Measurements from ENCODE around the gene ZNF808. TPM values are rescaled to one million over a fixed set of nuclear protein-coding genes. Genes with fewer than 3 reads are reported as not detected.
A peak's percentile ranks its signal among the peaks of the same experiment; 100 is the strongest.
"Not testable (repeated sequence)": the region's sequence is repeated elsewhere in the genome, so short reads cannot be mapped to it uniquely, and the experiment has no call there.

ZNF808 gene
- total and polyA plus RNA-seq, 7 donors: 1.8 to 26.6 (median 13.0) TPM

GRCh38 chr19:52492994-52493470, 34.4 kb upstream of the ZNF808 start:
- 18 to 49% methylated on average over 28 of the region's 28 CpGs for WGBS, 2 donors
- Histone ChIP-seq H3K9me3 (peaks cover 9 to 33% (median 24%) of the 10 kb centered on the region in 4 donors), H3K4me1 (no peaks in the 10 kb centered on the region), H3K27me3 (no peaks in the 10 kb centered on the region), H3K27ac (peak overlapping the region in 1 of 4 donors; percentile 27), H3K4me3 (peak overlapping the region in 3 of 4 donors; percentile 18 to 30 (median 27)), H3K36me3 (peaks cover 0 to 8% (median 0%) of the 10 kb centered on the region in 4 donors)
- intact Hi-C loops (cut with DNase I): no loop called here
- no peak for TF ChIP-seq EP300 (IDR thresholded peaks at IDR 0.05)
- DNase-seq: no peak

- 80 to 82% methylated on average over 3 of the region's 3 CpGs for WGBS, 2 donors
- intact Hi-C loops (cut with DNase I): no loop called here
- TF ChIP-seq POLR2AphosphoS5 (IDR thresholded peaks at IDR 0.05) (no peak), POLR2A (IDR thresholded peaks at IDR 0.05) (no peak), CTCF (IDR thresholded peaks at IDR 0.05) (no peak), EP300 (IDR thresholded peaks at IDR 0.05) (no peak)
- H3K4me1 ChIP-seq: no peaks in the 10 kb centered on the region
- DNase-seq: no peak
- H3K4me3 ChIP-seq: no peak overlapping the region
- H3K36me3 ChIP-seq: peaks cover 0 to 8% (median 0%) of the 10 kb centered on the region in 4 donors
- H3K27me3 ChIP-seq: no peaks in the 10 kb centered on the region
- H3K27ac ChIP-seq: no peak overlapping the region
- H3K9me3 ChIP-seq: peaks cover 9 to 24% (median 17%) of the 10 kb centered on the region in 4 donors
These were observed 33.0 kb upstream of the ZNF808 start for GRCh38 chr19:52494518-52494917.

- Histone ChIP-seq H3K36me3 (peaks cover 0 to 20% (median 8%) of the 10 kb centered on the region in 4 donors), H3K4me1 (no peaks in the 10 kb centered on the region), H3K9me3 (peaks cover 6 to 22% (median 8%) of the 10 kb centered on the region in 4 donors), H3K4me3 (no peak overlapping the region), H3K27ac (no peak overlapping the region), H3K27me3 (no peaks in the 10 kb centered on the region)
- DNase-seq: no peak
- 94 to 96% methylated on average over 8 of the region's 8 CpGs for WGBS, 2 donors
- intact Hi-C loops (cut with DNase I): no loop called here
- TF ChIP-seq POLR2AphosphoS5 (IDR thresholded peaks at IDR 0.05) (no peak), EP300 (IDR thresholded peaks at IDR 0.05) (no peak), CTCF (IDR thresholded peaks at IDR 0.05) (no peak), POLR2A (IDR thresholded peaks at IDR 0.05) (no peak)
These were observed 28.9 kb upstream of the ZNF808 start for GRCh38 chr19:52498571-52498970.

- 61 to 67% methylated on average over 3 of the region's 3 CpGs for WGBS, 2 donors
- H3K4me3 ChIP-seq; H3K27me3 ChIP-seq; intact Hi-C loops (cut with DNase I); H3K4me1 ChIP-seq; DNase-seq; H3K27ac ChIP-seq: not testable (repeated sequence)
- peaks cover 0 to 31% (median 13%) of the 10 kb centered on the region in 4 donors for H3K36me3 ChIP-seq
- peaks cover 3 to 24% (median 10%) of the 10 kb centered on the region in 4 donors for H3K9me3 ChIP-seq
These were observed 27.0 kb upstream of the ZNF808 start for GRCh38 chr19:52500474-52500873.

GRCh38 chr19:52500991-52501390, 26.5 kb upstream of the ZNF808 start:
- H3K27ac ChIP-seq; intact Hi-C loops (cut with DNase I); DNase-seq; H3K4me1 ChIP-seq; H3K27me3 ChIP-seq; H3K4me3 ChIP-seq: not testable (repeated sequence)
- Histone ChIP-seq H3K9me3 (peaks cover 3 to 29% (median 10%) of the 10 kb centered on the region in 4 donors), H3K36me3 (peaks cover 0 to 31% (median 13%) of the 10 kb centered on the region in 4 donors)
- 80 to 94% methylated on average over 12 of the region's 12 CpGs for WGBS, 2 donors

GRCh38 chr19:52507266-52507665, 20.2 kb upstream of the ZNF808 start:
- Histone ChIP-seq H3K9me3 (peaks cover 0 to 37% (median 8%) of the 10 kb centered on the region in 4 donors), H3K27me3 (no peaks in the 10 kb centered on the region), H3K4me3 (no peak overlapping the region), H3K4me1 (no peaks in the 10 kb centered on the region), H3K36me3 (peaks cover 0 to 54% (median 23%) of the 10 kb centered on the region in 4 donors), H3K27ac (no peak overlapping the region)
- DNase-seq: no peak
- intact Hi-C loops (cut with DNase I): no loop called here
- TF ChIP-seq CTCF (IDR thresholded peaks at IDR 0.05) (no peak), POLR2A (IDR thresholded peaks at IDR 0.05) (no peak), POLR2AphosphoS5 (IDR thresholded peaks at IDR 0.05) (no peak), EP300 (IDR thresholded peaks at IDR 0.05) (no peak)
- WGBS, 2 donors: 94 to 95% methylated on average over 5 of the region's 5 CpGs
